Measurements from ENCODE around the gene BBLN. TPM values are rescaled to one million over a fixed set of nuclear protein-coding genes. Genes with fewer than 3 reads are reported as not detected.

Gene BBLN
- total RNA-seq, 1 experiment from 2014 or later = 48.5 TPM

GRCh38 chr9:128122809-128123175, 37.3 kb upstream of the BBLN start:
- no peak overlapping the region for H3K27ac ChIP-seq (ENCODE audit: low read length)
- ATAC-seq (no peak), DNase-seq (ENCODE audit: low read depth, low spot score) (no peak)
- no peak overlapping the region for H3K4me3 ChIP-seq (ENCODE audit: low read depth in 2 of 2, low read length in 2 of 2)
- peaks cover 3% of the 10 kb centered on the region; the same call in 1 of the 2 replicates for H3K4me1 ChIP-seq (ENCODE audit: control insufficient read depth, insufficient read depth, low read length)
- ChIA-PET CTCF (no interaction called here), POLR2A (no interaction called here)
- H3K36me3 ChIP-seq (ENCODE audit: control insufficient read depth, insufficient read depth, low read length) = no peaks in the 10 kb centered on the region; the same call in 1 of the 2 replicates
- TF ChIP-seq TCF7L2 (IDR thresholded peaks at IDR 0.05; ENCODE audit: low read depth, low read length) (no peak), POLR2AphosphoS5 (IDR thresholded peaks at IDR 0.05; ENCODE audit: low read depth, low read length) (no peak), REST (IDR thresholded peaks at IDR 0.05; ENCODE audit: insufficient read depth in 1 of 2, low read depth in 2 of 2, low read length in 1 of 2) (no peak), SIN3A (IDR thresholded peaks at IDR 0.05; ENCODE audit: borderline replicate concordance, insufficient read depth, low read depth, low read length) (no peak), CTCF (IDR thresholded peaks at IDR 0.05) (no peak)
- in situ Hi-C loops (cut with HindIII; ENCODE audit: low pct_unique_long_range_greater_than_20kb, low sequenced_read_pairs) (no loop called here), intact Hi-C loops (cut with micrococcal nuclease; ENCODE audit: unreplicated experiment) (no loop called here)
- H3K27me3 ChIP-seq (ENCODE audit: control insufficient read depth, insufficient read depth, low read length) = no peaks in the 10 kb centered on the region
- BruUV-seq (replicated peaks) = no TSS peak
- no peaks in the 10 kb centered on the region for H3K9me3 ChIP-seq (ENCODE audit: control insufficient read depth, insufficient read depth, low read depth, low read length)

GRCh38 chr9:128123451-128124080, 36.5 kb upstream of the BBLN start:
- intact Hi-C loops (cut with micrococcal nuclease; ENCODE audit: unreplicated experiment) = no loop called here

More at GRCh38 chr9:128123451-128124080, 36.5 kb upstream of the BBLN start:
- no peak for DNase-seq (ENCODE audit: low read depth, low spot score)
- ATAC-seq = no peak
- no peaks in the 10 kb centered on the region for H3K27me3 ChIP-seq (ENCODE audit: control insufficient read depth, insufficient read depth, low read length)
- no TSS peak for BruUV-seq (replicated peaks)
- TF ChIP-seq CTCF (IDR thresholded peaks at IDR 0.05) = no peak
- no peak for TF ChIP-seq POLR2AphosphoS5 (IDR thresholded peaks at IDR 0.05; ENCODE audit: low read depth, low read length)
- no peak for TF ChIP-seq TCF7L2 (IDR thresholded peaks at IDR 0.05; ENCODE audit: low read depth, low read length)
- TF ChIP-seq SIN3A (IDR thresholded peaks at IDR 0.05; ENCODE audit: borderline replicate concordance, insufficient read depth, low read depth, low read length) = no peak
- no peak for TF ChIP-seq REST (IDR thresholded peaks at IDR 0.05; ENCODE audit: insufficient read depth in 1 of 2, low read depth in 2 of 2, low read length in 1 of 2)
- ChIA-PET CTCF (no interaction called here), POLR2A (no interaction called here)
- H3K9me3 ChIP-seq (ENCODE audit: control insufficient read depth, insufficient read depth, low read depth, low read length) = no peaks in the 10 kb centered on the region
- H3K27ac ChIP-seq (ENCODE audit: low read length) = no peak overlapping the region
- in situ Hi-C loops (cut with HindIII; ENCODE audit: low pct_unique_long_range_greater_than_20kb, low sequenced_read_pairs) = no loop called here
- 0 out of 2 replicates have a peak, but pooled peaks cover 3% of the 10 kb centered on the region for H3K4me1 ChIP-seq (ENCODE audit: control insufficient read depth, insufficient read depth, low read length)
- peaks cover under 1% of the 10 kb centered on the region; the same call in 1 of the 2 replicates for H3K36me3 ChIP-seq (ENCODE audit: control insufficient read depth, insufficient read depth, low read length)
- H3K4me3 ChIP-seq (ENCODE audit: low read depth in 2 of 2, low read length in 2 of 2) = no peak overlapping the region

Data from Panc1 (cell line).